Smooth muscle cell (in vitro differentiated cells): ENCODE results near the gene HNMT. TPM values are rescaled to one million over a fixed set of nuclear protein-coding genes. Genes with fewer than 3 reads are reported as not detected.
"Not testable (repeated sequence)": the region's sequence is repeated elsewhere in the genome, so short reads cannot be mapped to it uniquely, and the experiment has no call there.

Experiments used
- DNase-seq: peaks from one replicate; lab custom pipeline; 2025; ENCODE audit not compliant: unreplicated experiment; lab: John Stamatoyannopoulos, UW
- H2AFZ ChIP-seq: fragments of 200-600 bp; sonication (generic); 2 replicates; pipeline ENCODE4 v1.6.0; 2016; ENCODE audit warnings: antibody characterized with exemption, low read depth, mild to moderate bottlenecking
- H3F3A ChIP-seq: fragments of 200-600 bp; sonication (generic); 2 replicates; pipeline ENCODE4 v1.6.0; 2017; ENCODE audit warnings: antibody characterized with exemption, low read depth
- H3K27ac ChIP-seq: fragments of 200-600 bp; sonication (generic); 2 replicates; pipeline ENCODE4 v1.5.1; 2016; ENCODE audit warnings: low read depth, mild to moderate bottlenecking
- H3K27me3 ChIP-seq: fragments of 200-600 bp; sonication (generic); 2 replicates; pipeline ENCODE4 v1.6.1; 2016; ENCODE audit warnings: low read depth, mild to moderate bottlenecking
- H3K36me3 ChIP-seq: fragments of 200-600 bp; sonication (generic); 2 replicates; pipeline ENCODE4 v1.5.1; 2016; ENCODE audit warnings: low read depth
- H3K4me1 ChIP-seq: fragments of 200-600 bp; sonication (generic); 2 replicates; pipeline ENCODE4 v1.5.1; 2016; ENCODE audit warnings: low read depth
- H3K4me2 ChIP-seq: fragments of 200-600 bp; sonication (generic); 2 replicates; pipeline ENCODE4 v1.6.0; 2016; ENCODE audit warnings: mild to moderate bottlenecking
- H3K4me3 ChIP-seq: fragments of 200-600 bp; sonication (generic); 2 replicates; pipeline ENCODE4 v1.5.1; 2016; ENCODE audit warnings: mild to moderate bottlenecking
- H3K79me2 ChIP-seq: fragments of 200-600 bp; sonication (generic); 2 replicates; pipeline ENCODE4 v1.6.0; 2016; ENCODE audit warnings: low read depth, mild to moderate bottlenecking
- H3K9ac ChIP-seq: fragments of 200-600 bp; sonication (generic); 2 replicates; pipeline ENCODE4 v1.6.0; 2016; ENCODE audit warnings: low read depth
- H3K9me3 ChIP-seq: fragments of 200-600 bp; sonication (generic); replicated peaks from 2 replicates; pipeline ENCODE4 v1.5.1; 2016; ENCODE audit warnings: low read depth
- H4K20me1 ChIP-seq: fragments of 200-600 bp; sonication (generic); 2 replicates; pipeline ENCODE4 v1.6.0; 2016; ENCODE audit warnings: low read depth
- CTCF ChIP-seq: fragments of 200-600 bp; sonication (generic); IDR thresholded peaks from 2 replicates; pipeline ENCODE4 v1.5.1; 2017; ENCODE audit warnings: borderline replicate concordance, mild to moderate bottlenecking, antibody characterized with exemption; ENCODE audit not compliant: insufficient read depth, poor library complexity, severe bottlenecking
- WGBS: methylation state at CpG from one replicate; pipeline ENCODE4 v1.1.7; 2016; ENCODE audit warnings: low lambda C conversion rate; 5-methylcytosine and 5-hydroxymethylcytosine counted together
- polyA plus RNA-seq: library from polyadenylated mRNA; unstranded; fragments of >200 nt; fragmentation: Nextera tagmentation; extraction: Ambion mirVana; gene quantifications from 2 replicates; pipeline ENCODE4 v1.2.1, GENCODE V29; 2016
- total RNA-seq: library from RNA; depleted of rRNA; stranded (reverse); fragments of >200 nt; gene quantifications from 2 replicates; pipeline ENCODE4 v1.2.3, GENCODE V29; 2014

The HNMT gene
- total RNA-seq: 9.6 and 20.7 TPM in 2 replicates
- 3.6 and 10.8 TPM in 2 replicates for polyA plus RNA-seq

DNA sequence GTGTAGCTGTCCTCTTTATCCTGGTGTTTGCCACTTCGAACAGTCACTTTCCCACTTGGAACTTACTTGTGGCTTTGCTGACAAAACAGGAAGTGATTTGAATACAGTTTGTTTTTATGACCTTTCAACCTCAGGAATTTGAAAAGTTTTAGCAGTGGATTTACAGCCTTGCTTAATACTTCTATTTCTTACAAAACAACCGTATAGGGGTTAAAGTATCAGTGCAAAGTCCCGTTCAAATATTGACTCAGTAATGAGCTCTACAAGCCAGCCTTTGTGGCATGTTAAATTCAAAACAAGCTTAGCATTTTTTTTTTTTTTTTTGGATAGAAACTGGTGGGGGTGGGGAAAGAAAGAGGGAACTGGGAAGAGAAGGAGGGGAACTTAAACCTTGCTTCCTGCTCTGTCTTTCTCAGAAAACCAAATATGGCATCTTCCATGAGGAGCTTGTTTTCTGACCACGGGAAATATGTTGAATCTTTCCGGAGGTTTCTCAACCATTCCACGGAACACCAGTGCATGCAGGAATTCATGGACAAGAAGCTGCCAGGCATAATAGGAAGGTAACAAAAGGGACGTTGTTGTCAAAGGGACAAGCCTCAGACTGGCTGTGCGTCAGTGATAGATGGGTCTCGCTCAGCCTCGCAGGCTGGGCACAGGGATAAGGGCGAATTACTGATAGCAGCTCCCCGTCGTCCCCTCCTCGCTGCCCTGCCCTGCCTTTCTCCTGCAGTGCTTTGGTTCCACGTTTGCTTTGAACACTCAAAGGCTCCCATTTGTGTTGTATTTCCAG, at the start of gene HNMT:
HNMT (plus strand) TSS at position 408 of the 793 bp plus-strand sequence; CDS start at position 427, 19 bp downstream.
- Histone ChIP-seq H3K36me3 (no peaks in the 10 kb centered on the region), H3K27ac (peak within 1 kb of the TSS; percentile 68), H3K79me2 (no peaks in the 10 kb centered on the region), H3K9me3 (no peaks in the 10 kb centered on the region), H3K27me3 (no peaks in the 10 kb centered on the region), H3K9ac (peak within 1 kb of the TSS; percentile 11), H2AFZ (peak within 1 kb of the TSS; percentile 94), H3K4me2 (peak within 1 kb of the TSS; percentile 75), H3K4me3 (peak within 1 kb of the TSS; percentile 56), H3K4me1 (peaks cover 13% of the 10 kb centered on the region), H4K20me1 (no peaks in the 10 kb centered on the region), H3F3A (no peaks in the 10 kb centered on the region)
- 5% methylated on average over 15 of the region's 15 CpGs for WGBS
- peak; percentile 1 for DNase-seq
- no peak for TF ChIP-seq CTCF

GRCh38 chr2:137921105-137921880, 43.0 kb upstream of the HNMT start:
- no peak for TF ChIP-seq CTCF
- Histone ChIP-seq H4K20me1 (no peaks in the 10 kb centered on the region), H2AFZ (no peak overlapping the region), H3K9ac (no peak overlapping the region), H3K4me1 (no peaks in the 10 kb centered on the region), H3K9me3 (no peaks in the 10 kb centered on the region), H3K27me3 (no peaks in the 10 kb centered on the region), H3K36me3 (no peaks in the 10 kb centered on the region), H3K27ac (no peak overlapping the region), H3K79me2 (no peaks in the 10 kb centered on the region), H3K4me3 (no peak overlapping the region), H3K4me2 (no peak overlapping the region), H3F3A (no peaks in the 10 kb centered on the region)
- DNase-seq: no peak
- WGBS: 96% methylated on average over 2 of the region's 2 CpGs

GRCh38 chr2:137922171-137922570, 42.1 kb upstream of the HNMT start:
- H3K36me3 ChIP-seq, H3K27ac ChIP-seq, DNase-seq, H3F3A ChIP-seq, H3K4me2 ChIP-seq, H3K4me3 ChIP-seq, H4K20me1 ChIP-seq, H3K4me1 ChIP-seq, H3K9me3 ChIP-seq, H3K27me3 ChIP-seq, H3K9ac ChIP-seq, H2AFZ ChIP-seq, H3K79me2 ChIP-seq: not testable (repeated sequence)

- Histone ChIP-seq H3K4me3 (no peak overlapping the region), H3F3A (no peaks in the 10 kb centered on the region), H3K9me3 (no peaks in the 10 kb centered on the region), H2AFZ (no peak overlapping the region), H3K4me1 (no peaks in the 10 kb centered on the region), H3K4me2 (no peak overlapping the region), H3K27ac (no peak overlapping the region), H3K27me3 (no peaks in the 10 kb centered on the region), H3K9ac (no peak overlapping the region), H3K79me2 (no peaks in the 10 kb centered on the region), H3K36me3 (no peaks in the 10 kb centered on the region), H4K20me1 (no peaks in the 10 kb centered on the region)
- TF ChIP-seq CTCF: no peak
- 88% methylated on average over 1 of the region's 1 CpG for WGBS
- no peak for DNase-seq
These were observed 40.3 kb upstream of the HNMT start for GRCh38 chr2:137924019-137924418.
